Retina (tissue), 1 donor: ENCODE data around the gene MSH3.
"Not testable (repeated sequence)": the region's sequence is repeated elsewhere in the genome, so short reads cannot be mapped to it uniquely, and the experiment has no call there.

ENCODE experiments used
- DNase-seq: peaks from one replicate; pipeline ENCODE4 v3.0.0-alpha.2; 2016

Gene MSH3

DNA sequence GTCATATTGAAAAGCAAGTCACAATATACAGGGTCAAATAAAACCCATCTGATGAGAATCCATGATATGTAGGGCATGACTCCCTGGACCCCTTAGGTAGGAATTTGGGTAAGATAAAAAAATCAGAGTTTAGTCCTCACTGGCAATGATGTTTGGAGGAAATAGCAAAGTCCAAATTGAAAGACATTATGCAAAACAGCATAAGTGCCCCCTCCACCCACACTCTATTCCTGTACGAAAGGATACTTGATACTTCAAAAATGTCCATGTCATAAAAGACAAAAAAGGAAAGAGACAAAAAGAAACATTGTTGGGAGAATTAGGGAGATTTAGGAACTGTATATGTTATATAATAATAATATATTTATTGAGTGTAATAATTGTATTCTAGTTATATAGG is 209.7 kb downstream of the MSH3 start:
- DNase-seq, result no peak

DNA sequence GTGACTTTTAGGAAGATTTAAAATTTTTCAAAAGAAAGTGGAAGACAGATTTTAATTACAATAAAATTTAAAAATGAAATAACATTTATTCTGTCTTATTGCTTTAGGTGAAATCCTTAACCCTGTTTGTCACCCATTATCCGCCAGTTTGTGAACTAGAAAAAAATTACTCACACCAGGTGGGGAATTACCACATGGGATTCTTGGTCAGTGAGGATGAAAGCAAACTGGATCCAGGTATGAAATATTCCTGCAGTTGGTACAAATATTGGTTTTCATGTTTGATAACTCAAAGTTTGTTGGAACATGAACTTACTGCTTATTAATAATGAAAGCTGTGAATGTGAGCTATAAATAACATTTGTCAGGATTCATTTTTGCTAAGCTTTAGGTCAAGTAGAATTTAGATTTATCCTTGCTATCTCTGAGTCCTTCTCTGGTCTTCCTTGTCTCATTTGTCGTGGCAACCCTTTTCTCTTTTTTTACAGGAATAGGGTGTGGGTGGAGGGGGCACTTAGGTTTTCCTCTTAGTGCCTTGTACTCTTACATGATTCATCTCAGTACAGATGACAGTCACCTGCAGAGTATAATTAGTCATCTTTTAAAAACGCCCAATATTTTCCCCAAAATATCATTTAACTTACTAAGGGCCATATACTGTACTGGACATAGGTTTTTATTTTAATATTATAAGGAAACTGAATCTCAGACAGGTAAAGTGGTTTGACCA is 210.4 kb downstream of the MSH3 start:
- no peak for DNase-seq

DNA sequence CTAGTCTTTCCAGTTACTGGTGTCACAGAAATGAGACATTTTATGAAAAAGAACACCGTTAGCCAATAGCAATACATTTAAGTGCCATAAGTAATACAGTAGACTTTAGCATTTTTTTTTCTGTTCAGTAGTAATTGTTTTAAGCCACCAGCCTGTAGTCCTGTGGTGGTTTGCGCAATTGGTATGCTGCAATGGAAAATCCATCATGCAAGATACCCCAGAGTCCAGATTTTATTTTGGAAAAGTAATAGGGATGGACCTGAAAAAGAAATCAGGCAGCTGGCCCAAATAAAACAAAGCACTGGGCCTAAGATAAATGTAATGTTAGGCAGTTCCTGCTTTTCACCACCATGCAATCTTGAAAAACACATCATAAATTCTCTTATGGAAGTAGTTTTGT is 211.1 kb downstream of the MSH3 start:
- no peak for DNase-seq

DNA sequence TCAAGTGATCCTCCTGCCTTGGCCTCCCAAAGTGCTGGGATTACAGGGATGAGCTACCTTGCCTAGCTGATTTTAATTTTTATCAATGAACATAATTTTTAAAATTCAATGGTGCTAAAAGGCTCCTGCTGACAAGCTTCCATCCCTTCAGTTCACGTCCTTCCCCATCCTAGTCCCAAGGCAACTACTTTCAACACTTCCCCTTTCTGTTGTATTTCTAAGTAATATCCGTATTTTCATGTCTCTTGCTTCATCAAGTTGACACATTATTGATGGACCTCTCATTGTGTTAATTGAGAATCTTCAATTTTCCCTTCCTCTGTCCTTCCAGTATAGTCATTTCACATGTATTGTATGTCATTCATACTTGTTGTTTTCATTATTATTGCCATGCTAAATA is 211.9 kb downstream of the MSH3 start:
- no peak for DNase-seq

DNA sequence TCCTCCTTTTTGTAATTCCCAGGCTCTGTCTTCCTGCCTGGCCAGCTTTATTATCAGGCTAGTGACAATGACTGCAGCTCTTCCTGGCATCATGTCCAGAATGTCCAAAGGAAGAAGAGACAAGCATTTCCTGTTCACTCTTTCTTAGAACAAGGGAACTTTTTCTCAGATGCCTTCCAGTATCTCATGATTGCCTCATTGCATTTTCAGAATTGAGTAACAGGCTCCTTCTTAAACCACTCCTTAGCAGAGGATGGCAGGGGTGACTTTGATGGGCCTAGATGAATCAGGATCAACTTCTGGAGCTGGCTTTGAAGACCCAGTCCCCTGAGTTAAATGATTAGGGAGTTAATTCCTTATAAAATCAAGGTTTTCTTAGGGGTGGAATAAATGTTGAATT is 212.8 kb downstream of the MSH3 start:
- no peak for DNase-seq

DNA sequence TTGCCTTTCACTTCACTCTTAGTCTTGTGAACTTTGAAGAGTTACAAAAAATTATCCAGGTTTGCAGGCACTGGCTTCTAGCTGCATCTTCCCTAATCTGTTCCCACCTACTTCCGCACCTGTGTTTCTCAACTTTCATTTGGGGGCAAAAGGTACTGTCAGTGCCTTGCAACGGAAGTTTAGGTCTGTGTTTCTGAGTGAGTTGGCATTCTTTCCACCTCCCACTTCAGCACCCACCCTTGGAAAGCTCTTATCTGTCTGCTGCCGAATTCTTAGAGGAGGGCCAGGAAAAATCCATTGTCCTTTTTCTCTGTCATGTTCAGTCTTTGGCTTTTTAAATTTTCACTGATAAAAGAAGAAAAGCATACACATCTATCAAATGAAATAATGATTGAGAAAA is 216.0 kb downstream of the MSH3 start:
- DNase-seq, result no peak

DNA sequence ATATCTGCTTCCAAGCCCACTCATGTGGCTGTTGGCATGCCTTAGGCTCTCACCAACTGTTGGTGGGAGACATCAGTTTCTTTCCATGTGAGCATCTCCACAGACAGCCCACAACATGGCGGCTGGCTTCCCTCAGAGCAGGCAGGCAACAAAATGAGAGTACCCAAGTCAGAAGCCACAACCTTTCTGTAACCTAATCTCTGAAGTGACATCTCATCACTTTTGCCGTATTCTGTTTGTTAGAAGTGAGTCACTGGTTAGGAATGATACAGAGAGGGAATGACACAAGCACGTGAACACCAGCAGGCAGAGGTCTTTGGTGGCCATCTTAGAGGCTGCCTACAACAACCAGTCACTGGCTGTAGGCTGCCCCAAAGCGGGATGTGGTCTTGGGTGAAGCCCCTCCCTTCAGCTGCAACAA is 217.1 kb downstream of the MSH3 start:
- DNase-seq, result no peak

DNA sequence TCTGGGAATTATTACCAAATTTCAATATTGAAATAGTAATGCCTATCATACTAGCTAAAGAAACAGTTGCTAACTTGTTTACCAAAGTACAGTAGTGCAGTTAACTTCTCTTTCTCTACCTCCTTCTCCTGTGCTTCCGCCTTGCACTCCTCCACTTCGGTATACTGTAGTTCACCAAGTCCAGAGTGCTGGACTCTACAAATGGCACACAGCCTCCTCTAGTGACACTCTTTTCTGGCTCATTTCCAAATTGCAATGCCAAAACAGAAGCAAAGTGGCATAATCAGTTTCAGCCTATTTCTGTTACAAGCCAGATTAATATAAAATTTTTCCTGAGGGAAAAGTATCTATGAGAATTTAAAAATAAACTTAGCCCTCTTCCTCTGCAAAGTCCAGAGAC is 219.7 kb downstream of the MSH3 start:
- no peak for DNase-seq

DNA sequence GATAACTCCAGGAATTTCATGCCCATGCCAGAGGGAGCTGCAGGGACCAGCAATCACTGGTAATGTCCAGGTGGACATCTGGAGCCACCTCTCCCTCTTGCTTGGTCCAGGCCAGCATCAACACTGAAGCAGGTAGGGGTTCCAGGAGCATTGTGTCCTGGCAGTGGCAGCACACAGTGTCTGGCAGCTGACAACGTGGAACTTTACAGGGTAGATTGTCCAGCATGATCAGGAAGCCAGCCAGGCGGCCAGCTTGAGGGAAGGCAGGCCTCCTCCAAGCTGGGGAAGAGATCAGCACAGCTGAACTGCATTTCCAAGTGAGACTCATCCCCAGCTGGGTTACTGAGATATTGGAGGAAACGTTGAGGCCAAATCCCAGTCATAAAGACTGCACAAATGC is 223.1 kb downstream of the MSH3 start:
- no peak for DNase-seq

DNA sequence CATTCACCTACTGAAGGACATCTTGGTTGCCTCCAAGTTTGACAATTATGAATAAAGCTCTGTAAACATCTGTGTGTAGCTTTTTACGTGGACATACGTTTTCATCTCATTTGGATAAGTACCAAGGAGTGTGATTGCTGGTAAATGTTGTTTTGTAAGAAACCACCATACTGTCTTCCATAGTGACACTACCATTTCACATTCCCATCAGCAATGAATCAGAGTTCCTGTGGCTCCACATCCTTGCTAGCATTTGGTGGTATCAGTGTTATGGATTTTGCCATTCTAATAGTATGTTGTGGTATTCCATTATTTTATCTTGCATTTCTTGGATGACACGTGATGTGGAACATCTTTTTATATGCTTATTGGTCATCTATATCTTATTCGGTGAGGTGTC is 227.3 kb downstream of the MSH3 start:
- DNase-seq, result no peak

DNA sequence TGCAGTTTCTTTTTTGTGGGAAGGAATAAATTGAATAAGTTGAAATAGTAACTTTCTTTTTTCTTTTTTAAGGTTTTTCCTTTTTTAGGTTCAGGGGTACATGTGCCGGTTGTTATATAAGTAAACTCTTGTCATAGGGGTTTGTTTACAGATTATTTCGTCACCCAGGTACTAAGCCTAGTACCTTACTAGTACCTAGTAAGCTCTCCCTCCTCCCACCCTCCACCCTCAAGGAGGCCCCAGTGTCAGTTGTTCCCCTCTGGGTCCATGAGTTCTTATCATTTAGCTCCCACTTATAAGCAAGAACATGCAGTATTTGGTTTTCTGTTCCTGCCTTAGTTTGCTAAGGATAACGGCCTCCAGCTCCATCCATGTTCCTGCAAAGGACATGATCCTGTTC is 228.9 kb downstream of the MSH3 start:
- not testable (repeated sequence) for DNase-seq

DNA sequence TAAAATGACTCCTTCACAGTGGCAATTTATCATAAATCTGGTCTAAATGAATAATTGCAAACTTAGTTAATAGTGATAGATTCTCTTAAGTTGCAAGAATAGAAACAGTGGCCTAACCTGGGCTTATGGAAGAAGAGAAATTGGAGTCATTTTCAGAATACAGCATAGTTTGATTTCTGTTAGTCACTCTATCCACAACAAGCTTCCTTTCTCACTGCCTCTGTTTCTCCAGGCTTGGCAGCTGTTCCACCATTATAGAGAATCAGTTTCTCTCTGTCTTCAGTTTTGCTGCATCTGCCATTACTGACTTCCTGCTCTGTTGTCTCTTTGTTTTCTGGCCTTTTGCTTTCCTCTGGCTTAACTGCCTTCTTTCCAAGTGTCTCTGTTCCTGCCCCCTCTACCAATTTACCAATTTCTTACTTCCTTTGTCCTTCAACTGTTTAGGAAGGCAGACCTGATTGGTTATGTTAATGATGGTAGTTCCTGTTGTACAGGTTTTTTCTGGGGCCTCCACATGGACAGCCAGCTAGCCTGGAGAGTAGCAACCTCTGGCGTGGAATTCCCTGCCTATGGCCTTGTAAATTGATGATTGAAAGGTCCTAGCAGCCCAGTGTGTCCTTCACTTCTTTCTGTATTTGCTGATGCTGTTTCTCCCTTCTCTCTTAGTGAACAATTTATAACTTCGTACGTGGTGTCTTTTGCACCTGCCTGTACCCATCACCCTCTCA is 229.8 kb downstream of the MSH3 start:
- no peak for DNase-seq

DNA sequence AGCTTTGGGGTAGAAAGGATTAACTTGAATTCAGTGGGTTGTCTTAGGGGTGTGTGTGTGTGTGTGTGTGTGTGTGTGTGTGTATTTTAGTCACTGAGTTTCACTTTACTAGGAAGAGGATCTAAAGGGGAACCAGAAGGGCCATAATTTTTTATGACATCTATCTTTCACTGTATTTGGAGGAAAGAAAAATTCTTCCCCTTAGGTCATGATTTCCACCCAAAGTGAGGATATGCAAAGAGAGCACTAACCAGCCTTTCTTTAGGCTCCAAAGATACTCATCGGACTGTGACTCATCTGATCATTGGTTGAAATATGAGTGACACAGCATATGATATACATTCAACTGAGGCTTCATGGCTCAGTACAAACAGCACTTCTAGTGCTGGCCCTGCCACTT is 230.5 kb downstream of the MSH3 start:
- DNase-seq, result no peak

DNA sequence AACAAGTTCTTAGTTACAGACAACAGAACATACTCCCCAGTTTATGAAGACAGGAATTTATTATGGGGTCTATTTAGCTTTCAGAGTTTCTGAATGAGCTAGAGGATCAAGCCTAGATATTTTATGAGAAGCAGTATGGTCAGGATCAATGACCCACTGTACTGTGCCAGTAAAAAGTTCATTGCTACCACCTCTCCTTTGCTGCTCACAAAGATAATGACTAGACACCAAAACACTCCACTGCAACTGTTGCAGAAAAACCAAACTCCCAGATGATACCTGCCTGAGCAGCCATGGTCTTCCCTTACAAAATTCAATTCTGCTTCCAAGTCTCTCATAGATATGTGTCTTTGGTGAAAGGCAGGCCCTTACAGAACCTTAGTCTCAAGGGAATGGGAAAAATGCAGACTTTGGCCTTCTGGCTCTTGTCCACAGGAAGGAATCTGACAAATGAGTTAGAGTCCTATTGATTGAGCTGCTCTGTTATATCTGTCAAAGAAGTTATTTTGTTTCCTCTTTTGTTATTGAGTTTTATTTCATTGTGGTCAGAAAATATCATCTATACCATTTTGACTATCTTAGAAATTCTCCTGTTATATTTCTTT is 231.0 kb downstream of the MSH3 start:
- DNase-seq, result no peak

DNA sequence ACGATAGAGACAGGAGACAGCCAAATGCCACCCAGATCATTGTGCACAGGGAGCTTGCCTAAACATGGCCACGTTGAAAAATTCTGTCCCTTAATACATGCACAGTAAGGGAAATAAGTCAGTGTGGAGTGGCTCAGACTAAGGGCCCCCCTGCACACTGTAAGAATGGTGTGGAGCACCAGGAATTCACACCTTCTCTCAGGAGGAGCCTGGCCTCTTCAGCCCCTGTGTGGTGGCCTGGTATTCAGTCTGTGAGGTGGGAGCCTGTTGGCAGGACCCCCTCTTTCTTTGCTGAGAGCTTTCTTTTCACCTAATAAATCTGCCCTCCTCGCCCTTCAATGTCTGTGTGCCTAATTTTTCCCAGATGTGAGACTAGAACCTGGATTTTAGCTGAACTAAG is 239.6 kb downstream of the MSH3 start:
- no peak for DNase-seq

DNA sequence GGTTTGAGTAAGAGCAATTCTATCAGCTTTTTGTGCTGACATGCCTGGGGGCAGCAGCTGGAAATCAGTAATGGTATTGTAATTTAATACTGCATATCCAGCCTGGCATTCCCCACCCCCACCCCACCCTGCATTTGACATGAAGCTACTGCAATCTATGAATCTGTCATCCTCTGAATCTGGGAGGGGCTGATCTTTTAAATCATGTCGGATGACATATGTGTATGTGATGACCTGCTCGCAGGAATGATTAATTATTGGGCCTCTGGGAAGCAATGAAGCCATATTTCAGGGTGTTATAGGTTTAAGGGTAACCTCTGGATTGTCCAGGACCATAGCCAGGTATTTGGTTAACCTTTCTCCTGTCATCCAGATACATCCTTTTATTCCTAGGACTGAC is 241.1 kb downstream of the MSH3 start:
- no peak for DNase-seq

DNA sequence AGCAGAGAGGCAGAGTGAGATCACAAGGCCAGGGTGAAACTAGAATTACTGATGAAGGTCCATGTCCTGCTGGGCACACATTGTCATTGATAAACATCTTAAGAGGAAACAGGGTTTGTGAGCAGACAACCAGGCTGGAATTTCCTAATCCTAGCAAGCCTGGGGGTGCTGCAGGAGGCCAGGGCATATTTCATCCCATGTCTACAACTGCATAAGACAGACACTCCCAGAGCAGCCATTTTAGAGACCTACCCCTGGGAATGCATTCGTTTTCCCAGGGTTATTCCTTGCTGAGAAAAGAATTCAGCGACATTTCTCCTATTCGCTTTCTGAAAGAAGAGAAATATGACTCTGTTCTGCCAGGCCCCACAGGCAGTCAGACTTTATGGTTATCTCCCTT is 248.2 kb downstream of the MSH3 start:
- not testable (repeated sequence) for DNase-seq

DNA sequence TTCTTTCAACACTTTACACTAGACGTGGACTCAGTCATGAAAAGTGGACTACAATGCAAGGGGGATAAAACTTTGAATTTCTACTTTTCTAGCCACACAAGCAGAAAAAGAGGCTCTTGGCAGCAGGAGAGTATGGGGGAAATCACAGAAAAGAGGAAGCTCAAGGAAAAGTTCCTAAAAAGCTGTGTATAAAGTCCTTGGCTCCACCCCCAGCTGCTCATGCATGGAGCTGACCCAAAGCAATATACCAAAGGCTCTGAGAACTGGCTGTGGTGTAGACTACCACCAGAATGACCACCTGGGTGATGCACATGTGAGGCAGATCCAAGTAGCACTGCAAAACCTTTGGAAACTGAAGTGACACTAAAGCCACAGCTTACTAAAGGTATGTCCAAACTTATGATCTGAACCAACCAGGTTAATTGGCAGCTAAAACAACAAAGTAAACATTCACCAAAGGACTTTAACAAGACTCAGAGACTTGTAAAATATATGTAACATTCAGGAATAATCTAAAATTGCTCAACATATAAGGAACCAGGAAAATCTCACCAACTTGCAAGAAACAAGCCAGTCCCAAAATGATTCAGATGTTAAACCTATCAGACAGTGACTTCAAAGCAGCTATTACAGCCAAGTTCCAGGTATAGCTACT is 250.2 kb downstream of the MSH3 start:
- DNase-seq, result no peak

DNA sequence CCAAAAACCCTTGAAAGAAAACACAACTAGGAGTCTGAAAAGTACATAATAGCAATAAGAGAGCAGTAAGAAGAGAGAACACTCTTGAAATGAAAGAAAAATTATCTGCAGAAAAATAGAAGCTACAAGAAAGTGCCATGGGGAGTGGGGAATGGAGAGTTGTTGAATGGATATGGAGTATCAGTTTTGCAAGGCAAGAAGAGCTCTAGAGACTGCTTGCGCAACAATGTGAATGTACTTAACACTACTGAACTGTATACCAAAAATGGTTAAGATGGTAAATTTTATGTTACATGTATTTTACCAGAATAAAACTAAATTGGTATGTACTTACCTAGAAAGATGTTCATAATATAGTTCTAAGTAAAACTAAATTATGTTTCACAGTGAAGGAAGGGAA is 251.0 kb downstream of the MSH3 start:
- DNase-seq, result no peak

DNA sequence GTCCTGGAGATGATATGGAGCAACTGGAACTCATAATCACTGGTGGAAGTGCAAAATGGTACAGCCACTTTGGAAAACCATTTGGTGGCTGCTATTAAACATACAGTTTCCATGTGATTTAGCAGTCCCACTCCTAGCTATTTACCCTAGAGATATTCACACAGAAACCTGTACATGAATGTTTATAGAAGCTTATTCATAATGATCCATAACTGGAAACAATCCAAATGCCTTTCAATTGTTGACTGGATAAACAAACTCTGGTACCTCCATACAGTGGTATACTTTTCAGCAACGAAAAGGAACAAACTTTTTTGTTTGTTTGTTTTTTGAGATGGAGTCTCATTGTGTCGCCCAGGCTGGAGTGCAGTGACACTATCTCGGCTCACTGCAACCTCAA is 258.0 kb downstream of the MSH3 start:
- no peak for DNase-seq

DNA sequence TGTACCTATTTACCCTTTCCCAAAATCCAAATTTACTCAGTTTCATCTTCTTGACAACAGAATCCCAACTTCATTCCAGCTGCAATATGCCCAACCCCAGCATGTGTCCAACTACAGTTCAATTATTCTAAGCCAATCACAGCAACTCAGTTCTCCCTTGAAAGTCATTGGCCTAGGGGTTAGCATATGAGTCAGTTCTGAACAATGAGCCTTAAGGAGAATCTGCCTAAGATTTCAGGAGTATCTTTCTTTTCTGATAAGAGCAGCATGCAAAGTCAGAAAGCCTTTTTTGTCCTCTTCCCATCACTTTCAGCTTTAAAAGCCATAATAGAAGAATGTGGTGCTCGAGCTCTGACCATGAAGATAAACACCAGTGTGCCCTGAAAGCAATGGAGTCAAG is 261.3 kb downstream of the MSH3 start:
- DNase-seq, result no peak

DNA sequence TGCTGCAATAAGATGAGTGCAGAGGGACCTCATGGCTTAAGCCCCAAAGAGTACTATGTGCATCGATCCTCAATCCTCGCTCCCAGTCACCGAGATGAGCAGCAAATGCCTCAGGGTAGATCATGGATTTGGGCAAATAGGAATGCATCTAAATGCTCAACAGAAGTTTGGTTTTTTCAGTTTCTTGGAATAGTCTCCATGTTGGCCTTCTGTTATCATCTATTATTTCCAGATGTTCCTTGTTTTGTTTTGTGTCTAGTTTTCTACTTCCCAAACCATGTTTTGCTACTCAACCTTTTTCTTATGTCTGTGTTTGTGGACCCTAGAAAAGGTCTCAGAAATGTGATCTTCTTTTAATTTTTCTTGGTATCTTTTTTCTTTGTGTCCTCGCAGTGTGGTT is 262.2 kb downstream of the MSH3 start:
- no peak for DNase-seq

DNA sequence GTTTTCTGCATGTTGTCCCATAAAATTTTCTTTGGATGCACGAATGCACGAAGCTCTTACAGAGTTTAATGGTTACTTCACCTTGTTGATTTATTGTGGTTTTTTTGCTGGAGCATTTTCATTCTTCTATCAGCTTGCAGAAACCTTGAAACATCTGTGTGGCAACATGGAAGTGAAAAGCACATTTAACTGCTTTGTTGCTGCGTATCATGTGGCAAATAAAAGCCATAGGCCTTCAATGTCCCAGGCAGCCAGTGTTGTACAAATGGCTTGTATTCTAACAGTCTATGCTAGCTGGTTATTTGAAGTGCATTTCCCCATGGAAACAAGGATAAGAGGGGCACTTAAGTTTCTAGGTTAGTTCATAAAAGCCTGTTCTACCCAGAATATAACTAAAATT is 263.2 kb downstream of the MSH3 start:
- DNase-seq, result no peak

DNA sequence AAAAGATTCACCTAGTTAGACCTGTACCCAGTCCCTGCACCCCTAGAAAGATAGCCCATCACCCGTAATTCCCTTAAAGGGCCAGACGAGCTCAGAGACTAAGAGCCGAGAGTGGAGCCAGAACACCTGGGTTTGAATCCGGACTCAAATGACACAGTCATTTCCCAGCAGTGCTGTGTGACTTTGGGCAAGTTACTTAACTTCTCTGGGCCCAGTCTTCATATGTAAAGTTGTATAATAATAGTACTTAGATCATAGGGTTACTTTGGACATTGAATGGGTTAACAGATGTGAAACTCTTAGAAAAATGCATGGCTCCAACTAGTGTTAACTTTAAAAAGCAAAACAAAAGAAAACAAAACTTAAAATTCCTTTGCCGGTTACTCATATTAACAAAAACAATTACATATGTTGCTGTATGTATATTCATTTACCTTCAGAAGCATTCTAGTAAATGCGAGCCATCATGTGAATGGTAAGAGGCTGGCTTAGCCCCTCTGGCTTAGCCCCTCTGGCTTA is 265.3 kb downstream of the MSH3 start:
- DNase-seq, result no peak
